Neuronal stem cell (in vitro differentiated cells): ENCODE results near the gene CD3E.

ENCODE experiments used
- DNase-seq: peaks from one replicate; pipeline ENCODE4 v3.0.0-alpha.2; 2013; ENCODE audit warnings: low spot score
- H2AFZ ChIP-seq: one replicate; pipeline ENCODE4 v1.6.1; 2013; ENCODE audit warnings: mild to moderate bottlenecking, low read length, inconsistent platforms
- H2AK5ac ChIP-seq: 2 replicates; pipeline ENCODE4 v1.6.1; 2013; ENCODE audit warnings: low read depth, mild to moderate bottlenecking, inconsistent platforms, low read length, moderate library complexity, mixed read lengths
- H2BK120ac ChIP-seq: 2 replicates; pipeline ENCODE4 v1.6.1; 2013; ENCODE audit warnings: low read depth, mild to moderate bottlenecking, inconsistent platforms, low read length, moderate library complexity, mixed read lengths
- H2BK12ac ChIP-seq: one replicate; pipeline ENCODE4 v1.6.1; 2013; ENCODE audit warnings: low read length, inconsistent platforms
- H2BK15ac ChIP-seq: 2 replicates; pipeline ENCODE4 v1.6.1; 2013; ENCODE audit warnings: mild to moderate bottlenecking, low read length, inconsistent platforms, mixed read lengths
- H2BK5ac ChIP-seq: one replicate; pipeline ENCODE4 v1.6.1; 2013; ENCODE audit warnings: inconsistent platforms, mild to moderate bottlenecking, low read length, moderate library complexity
- H3K14ac ChIP-seq: one replicate; pipeline ENCODE4 v1.6.1; 2013; ENCODE audit warnings: low read length, inconsistent platforms
- H3K18ac ChIP-seq: 2 replicates; pipeline ENCODE4 v1.6.1; 2013; ENCODE audit warnings: low read length, inconsistent platforms
- H3K23ac ChIP-seq: 2 replicates; pipeline ENCODE4 v1.6.1; 2013; ENCODE audit warnings: low read depth, mild to moderate bottlenecking, mixed read lengths, low read length, inconsistent platforms; ENCODE audit not compliant: poor library complexity
- H3K27ac ChIP-seq: replicated peaks from 3 replicates; pipeline ENCODE4 v1.5.1; 2013; ENCODE audit warnings: low read length, inconsistent platforms
- H3K27me3 ChIP-seq, 3 experiments: 2 replicates each; pipeline ENCODE4 v1.6.1; 2013; ENCODE audit warnings: low read length in 3 of 3, mild to moderate bottlenecking in 2 of 3, inconsistent platforms in 1 of 3, low read depth in 1 of 3, mixed read lengths in 1 of 3, moderate library complexity in 1 of 3; ENCODE audit not compliant: control insufficient read depth in 3 of 3, insufficient read depth in 3 of 3
- H3K36me3 ChIP-seq, 2 donors: replicated peaks in 1 of 2; 2 replicates each; pipeline ENCODE4 v1.6.1; 2013; ENCODE audit warnings: low read length in 2 of 2; ENCODE audit not compliant: control insufficient read depth in 2 of 2, insufficient read depth in 2 of 2
- H3K4ac ChIP-seq: 2 replicates; pipeline ENCODE4 v1.6.1; 2013; ENCODE audit warnings: inconsistent platforms, mild to moderate bottlenecking, low read length, moderate library complexity
- H3K4me1 ChIP-seq, 2 donors: 1 replicate in 1 of 2; 2 replicates in 1 of 2; pipeline ENCODE4 v1.6.1; 2013; ENCODE audit warnings: low read length in 2 of 2, low read depth in 1 of 2; ENCODE audit not compliant: control insufficient read depth in 2 of 2, insufficient read depth in 1 of 2
- H3K4me2 ChIP-seq: one replicate; pipeline ENCODE4 v1.6.1; 2013; ENCODE audit warnings: mild to moderate bottlenecking, low read length, inconsistent platforms; ENCODE audit not compliant: insufficient read depth, poor library complexity, severe bottlenecking
- H3K4me3 ChIP-seq, 2 donors: 2 replicates each; pipeline ENCODE4 v1.5.1; 2013; ENCODE audit warnings: low read length in 2 of 2, mild to moderate bottlenecking in 2 of 2, inconsistent platforms in 1 of 2, moderate library complexity in 1 of 2
- H3K79me1 ChIP-seq: one replicate; pipeline ENCODE4 v1.6.1; 2013; ENCODE audit warnings: low read depth, mild to moderate bottlenecking, inconsistent platforms, low read length, moderate library complexity
- H3K9ac ChIP-seq: one replicate; pipeline ENCODE4 v1.6.1; 2013; ENCODE audit warnings: mild to moderate bottlenecking, low read depth, low read length, inconsistent platforms; ENCODE audit not compliant: poor library complexity
- H3K9me3 ChIP-seq, 2 donors: replicated peaks in 1 of 2; 2 replicates each; pipeline versions ENCODE3 to v1.6.1; 2013; ENCODE audit warnings: low read length in 2 of 2, mild to moderate bottlenecking in 2 of 2, inconsistent platforms in 1 of 2, low read depth in 1 of 2, mixed read lengths in 1 of 2, moderate library complexity in 1 of 2; ENCODE audit not compliant: control insufficient read depth in 2 of 2, insufficient read depth in 1 of 2
- H4K8ac ChIP-seq: one replicate; pipeline ENCODE4 v1.6.1; 2013; ENCODE audit warnings: low read depth, mild to moderate bottlenecking, inconsistent platforms, low read length, moderate library complexity
- H4K91ac ChIP-seq: one replicate; pipeline ENCODE4 v1.6.1; 2013; ENCODE audit warnings: low read length, low read depth, mild to moderate bottlenecking, inconsistent platforms; ENCODE audit not compliant: poor library complexity
- WGBS, 2 donors: extraction: QIAGEN DNeasy Blood & Tissue Kit; methylation state at CpG; one replicate each; pipeline ENCODE4 v1.1.7; 2013; ENCODE audit warnings: missing lambda C conversion rate in 2 of 2, mixed read lengths in 1 of 2; ENCODE audit not compliant: insufficient read length in 2 of 2, insufficient replicate concordance in 1 of 2; ENCODE audit errors: extremely low coverage in 2 of 2; 5-methylcytosine and 5-hydroxymethylcytosine counted together

The CD3E gene

DNA sequence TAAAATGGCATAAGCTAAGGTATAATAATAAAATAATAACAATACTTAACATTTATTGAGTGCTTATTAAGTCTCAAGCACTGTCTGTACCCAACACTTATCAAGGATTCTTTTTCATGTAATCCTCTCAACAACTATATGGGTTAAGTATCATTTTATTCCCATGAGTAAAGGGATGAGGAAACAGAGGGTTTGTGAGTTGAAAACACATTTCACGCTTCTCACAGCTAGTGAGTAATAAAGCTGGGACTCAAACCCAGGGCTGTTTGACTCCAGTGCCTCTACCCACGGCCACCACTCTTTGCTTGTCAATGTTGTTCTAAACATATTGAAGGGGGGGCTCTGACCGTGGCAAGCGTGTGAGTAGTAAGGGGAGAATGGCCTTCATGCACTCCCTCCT is 8.7 kb downstream of the CD3E start:
- no peak overlapping the region for H3K9ac ChIP-seq
- no peak overlapping the region for H3K4ac ChIP-seq
- H3K14ac ChIP-seq: peak overlapping the region; percentile 14
- peaks cover 0 to 3% of the 10 kb centered on the region in 2 donors for H3K9me3 ChIP-seq
- H2BK15ac ChIP-seq: no peak overlapping the region
- no peak overlapping the region for H2BK5ac ChIP-seq
- no peaks in the 10 kb centered on the region for H3K36me3 ChIP-seq
- no peak overlapping the region for H3K4me3 ChIP-seq
- H3K79me1 ChIP-seq: no peaks in the 10 kb centered on the region
- peak overlapping the region; percentile 18 for H2AK5ac ChIP-seq
- H3K4me1 ChIP-seq: peaks cover 0 to 18% of the 10 kb centered on the region in 2 donors
- H3K27me3 ChIP-seq: peaks cover 0 to 23% (median 0%) of the 10 kb centered on the region in 3 experiments
- no peak overlapping the region for H3K23ac ChIP-seq
- no peak for DNase-seq
- H4K91ac ChIP-seq: no peak overlapping the region
- H3K18ac ChIP-seq: no peak overlapping the region
- no peak overlapping the region for H2BK12ac ChIP-seq
- no peak overlapping the region for H3K4me2 ChIP-seq
- no peak overlapping the region for H4K8ac ChIP-seq
- no CpG with 5 or more reads among the region's 4 CpGs for WGBS, 2 donors
- H3K27ac ChIP-seq: no peak overlapping the region
- H2BK120ac ChIP-seq: no peak overlapping the region
- H2AFZ ChIP-seq: no peak overlapping the region

DNA sequence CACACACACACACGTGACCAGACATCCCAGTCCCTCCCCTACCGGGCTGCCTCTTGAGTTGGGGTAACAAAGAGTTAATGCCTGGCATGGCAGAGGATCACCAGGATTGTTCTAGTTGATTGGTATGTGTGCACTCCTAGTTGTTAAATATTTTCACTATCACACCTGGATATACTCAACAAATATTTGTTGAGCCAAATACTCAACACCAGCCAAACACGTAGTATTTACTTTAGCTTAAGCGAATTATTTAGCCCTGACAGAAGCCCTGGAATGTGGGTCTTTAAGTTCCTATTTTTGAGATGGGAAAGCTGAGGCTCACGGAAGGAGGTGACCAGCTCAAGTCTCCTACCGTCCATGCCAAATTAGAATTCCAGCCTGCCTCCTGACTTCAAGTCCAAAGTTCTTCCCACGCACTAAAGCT is 10.5 kb downstream of the CD3E start:
- H3K9ac ChIP-seq: no peak overlapping the region
- no peak overlapping the region for H4K91ac ChIP-seq
- no peak overlapping the region for H2AK5ac ChIP-seq
- no peak overlapping the region for H3K18ac ChIP-seq
- H2BK12ac ChIP-seq: no peak overlapping the region
- no peak overlapping the region for H3K23ac ChIP-seq
- H2BK120ac ChIP-seq: no peak overlapping the region
- peaks cover 0 to 32% (median 0%) of the 10 kb centered on the region in 3 experiments for H3K27me3 ChIP-seq
- H3K4me3 ChIP-seq: no peak overlapping the region
- no peak overlapping the region for H2BK5ac ChIP-seq
- no CpG with 5 or more reads among the region's 7 CpGs for WGBS, 2 donors
- H3K4me2 ChIP-seq: no peak overlapping the region
- peaks cover 0 to 18% of the 10 kb centered on the region in 2 donors for H3K4me1 ChIP-seq
- H3K27ac ChIP-seq: no peak overlapping the region
- peak overlapping the region; percentile 86 for H2AFZ ChIP-seq
- H3K14ac ChIP-seq: no peak overlapping the region
- H4K8ac ChIP-seq: no peak overlapping the region
- H3K9me3 ChIP-seq: peaks cover 0 to 3% of the 10 kb centered on the region in 2 donors
- H2BK15ac ChIP-seq: no peak overlapping the region
- H3K36me3 ChIP-seq: no peaks in the 10 kb centered on the region
- no peak for DNase-seq
- no peaks in the 10 kb centered on the region for H3K79me1 ChIP-seq
- H3K4ac ChIP-seq: no peak overlapping the region

DNA sequence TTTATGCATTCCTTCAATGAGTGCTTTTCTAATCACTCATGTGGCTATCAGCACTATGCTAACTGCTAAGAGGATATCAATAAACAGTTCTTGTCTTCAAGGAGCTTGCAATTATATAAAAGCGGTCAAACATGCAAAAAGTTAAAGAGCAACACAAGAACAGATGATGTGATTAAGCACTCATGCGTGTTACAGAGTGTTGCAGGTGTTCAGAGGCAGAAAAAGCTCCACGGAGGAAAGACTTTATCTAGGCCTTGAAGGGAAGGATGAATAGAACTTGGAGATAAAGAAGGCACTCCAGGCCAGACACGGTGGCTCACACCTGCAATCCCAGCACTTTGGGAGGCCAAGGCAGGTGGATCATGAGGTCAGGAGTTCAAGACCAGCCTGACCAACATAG is 13.6 kb downstream of the CD3E start:
- Histone ChIP-seq H2BK15ac (no peak overlapping the region), H3K9me3 (peaks cover 0 to 3% of the 10 kb centered on the region in 2 donors), H3K4me1 (peaks cover 0 to 18% of the 10 kb centered on the region in 2 donors), H3K4me3 (no peak overlapping the region), H3K18ac (no peak overlapping the region), H2BK12ac (no peak overlapping the region), H3K27ac (no peak overlapping the region), H2BK120ac (no peak overlapping the region), H3K36me3 (no peaks in the 10 kb centered on the region), H2AFZ (no peak overlapping the region), H4K8ac (no peak overlapping the region), H2AK5ac (no peak overlapping the region), H3K9ac (no peak overlapping the region), H3K23ac (no peak overlapping the region), H3K4me2 (no peak overlapping the region), H3K27me3 (peaks cover 0 to 17% (median 0%) of the 10 kb centered on the region in 3 experiments), H3K4ac (no peak overlapping the region), H4K91ac (no peak overlapping the region), H3K79me1 (no peaks in the 10 kb centered on the region), H2BK5ac (no peak overlapping the region), H3K14ac (no peak overlapping the region)
- WGBS, 2 donors: no CpG with 5 or more reads among the region's 4 CpGs
- DNase-seq: no peak

DNA sequence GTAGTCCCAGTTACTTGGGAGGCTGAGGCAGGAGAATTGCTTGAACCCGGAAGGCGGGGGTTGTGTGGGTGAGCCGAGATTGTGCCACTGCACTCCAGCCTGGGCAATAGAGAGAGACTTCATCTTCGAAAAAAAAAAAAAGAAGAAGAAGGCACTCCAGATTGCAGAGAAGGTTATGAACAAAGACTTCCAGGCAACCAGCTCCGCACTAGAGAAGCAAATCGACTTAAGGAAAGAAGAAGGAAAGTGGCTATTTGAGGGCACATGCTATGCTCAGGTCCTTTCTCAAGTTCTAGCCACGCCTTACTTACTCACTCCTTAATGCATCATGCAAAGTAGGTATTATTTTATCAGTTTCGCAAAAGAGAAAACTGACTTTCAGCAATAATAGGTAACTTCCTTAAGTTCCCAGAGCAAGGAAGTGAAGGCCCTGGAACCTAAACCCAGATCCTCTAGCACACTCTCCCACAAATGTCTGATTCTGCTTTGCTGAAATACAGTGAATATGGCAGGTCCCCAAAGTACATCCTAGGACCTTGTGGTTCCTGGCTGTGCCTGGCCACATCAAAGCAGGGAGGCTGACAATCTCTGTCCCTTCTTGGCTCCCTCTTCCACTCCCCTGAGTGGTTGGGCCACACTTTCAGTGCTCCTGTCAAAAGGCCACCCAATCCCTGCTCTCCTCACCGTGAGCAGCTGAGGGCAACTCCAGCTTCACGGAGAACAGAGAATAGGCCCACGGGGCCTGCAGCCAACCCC is 14.2 kb downstream of the CD3E start:
- H3K79me1 ChIP-seq: no peaks in the 10 kb centered on the region
- WGBS, 2 donors: no CpG with 5 or more reads among the region's 11 CpGs

More for the DNA sequence above, 14.2 kb downstream of the CD3E start:
- H3K27me3 ChIP-seq: peaks cover 0 to 14% (median 0%) of the 10 kb centered on the region in 3 experiments
- no peak overlapping the region for H2BK5ac ChIP-seq
- H2AFZ ChIP-seq: no peak overlapping the region
- no peak overlapping the region for H3K4ac ChIP-seq
- H2BK15ac ChIP-seq: no peak overlapping the region
- no peaks in the 10 kb centered on the region for H3K36me3 ChIP-seq
- no peak for DNase-seq
- no peak overlapping the region for H3K18ac ChIP-seq
- no peak overlapping the region for H2BK120ac ChIP-seq
- H2BK12ac ChIP-seq: peak overlapping the region; percentile 51
- H3K14ac ChIP-seq: no peak overlapping the region
- peaks cover 0 to 18% of the 10 kb centered on the region in 2 donors for H3K4me1 ChIP-seq
- no peak overlapping the region for H4K91ac ChIP-seq
- no peak overlapping the region for H3K27ac ChIP-seq
- peaks cover 0 to 3% of the 10 kb centered on the region in 2 donors for H3K9me3 ChIP-seq
- no peak overlapping the region for H3K4me2 ChIP-seq
- no peak overlapping the region for H3K23ac ChIP-seq
- no peak overlapping the region for H3K9ac ChIP-seq
- no peak overlapping the region for H4K8ac ChIP-seq
- H2AK5ac ChIP-seq: no peak overlapping the region
- no peak overlapping the region for H3K4me3 ChIP-seq
